ENCODE data around the gene GPR35.

The GPR35 gene

GRCh38 chr2:240642061-240642805 lies 17.0 kb downstream of the GPR35 start:
- Mint-ChIP-seq H3K9me3 (no peaks in the 10 kb centered on the region), H3K4me3 (no peak overlapping the region), H3K36me3 (ENCODE audit: low read depth) (no peaks in the 10 kb centered on the region), H3K4me1 (ENCODE audit: low read depth) (peaks cover 5% of the 10 kb centered on the region), H3K27me3 (ENCODE audit: low read depth) (peaks cover 3% of the 10 kb centered on the region), H3K27ac (no peak overlapping the region)

- H3K27me3 Mint-ChIP-seq (ENCODE audit: low read depth): peaks cover 8% of the 10 kb centered on the region
- no peak overlapping the region for H3K4me3 Mint-ChIP-seq
- H3K36me3 Mint-ChIP-seq (ENCODE audit: low read depth): no peaks in the 10 kb centered on the region
- peaks cover 5% of the 10 kb centered on the region for H3K4me1 Mint-ChIP-seq (ENCODE audit: low read depth)
- H3K27ac Mint-ChIP-seq: no peak overlapping the region
- H3K9me3 Mint-ChIP-seq: no peaks in the 10 kb centered on the region
Measured at GRCh38 chr2:240642806-240643092, 17.5 kb downstream of the GPR35 start.

GRCh38 chr2:240643093-240643810 lies 18.0 kb downstream of the GPR35 start:
- Mint-ChIP-seq H3K27ac (no peak overlapping the region), H3K36me3 (ENCODE audit: low read depth) (no peaks in the 10 kb centered on the region)

GRCh38 chr2:240643811-240644150 lies 18.5 kb downstream of the GPR35 start:
- Mint-ChIP-seq H3K36me3 (ENCODE audit: low read depth) (no peaks in the 10 kb centered on the region), H3K4me1 (ENCODE audit: low read depth) (peaks cover 5% of the 10 kb centered on the region), H3K4me3 (no peak overlapping the region), H3K27me3 (ENCODE audit: low read depth) (peaks cover 13% of the 10 kb centered on the region), H3K27ac (no peak overlapping the region), H3K9me3 (no peaks in the 10 kb centered on the region)

More at GRCh38 chr2:240643093-240643810, 18.0 kb downstream of the GPR35 start:
- Mint-ChIP-seq H3K4me3 (no peak overlapping the region), H3K4me1 (ENCODE audit: low read depth) (peaks cover 5% of the 10 kb centered on the region), H3K9me3 (no peaks in the 10 kb centered on the region), H3K27me3 (ENCODE audit: low read depth) (peaks cover 9% of the 10 kb centered on the region)

- no peak overlapping the region for H3K4me3 Mint-ChIP-seq
- peaks cover 5% of the 10 kb centered on the region for H3K4me1 Mint-ChIP-seq (ENCODE audit: low read depth)
- no peaks in the 10 kb centered on the region for H3K9me3 Mint-ChIP-seq
- no peak overlapping the region for H3K27ac Mint-ChIP-seq
- peaks cover 14% of the 10 kb centered on the region for H3K27me3 Mint-ChIP-seq (ENCODE audit: low read depth)
- H3K36me3 Mint-ChIP-seq (ENCODE audit: low read depth): no peaks in the 10 kb centered on the region
Measured at GRCh38 chr2:240644171-240644651, 18.9 kb downstream of the GPR35 start.

GRCh38 chr2:240644859-240645301 lies 19.6 kb downstream of the GPR35 start:
- Mint-ChIP-seq H3K9me3 (no peaks in the 10 kb centered on the region), H3K27me3 (ENCODE audit: low read depth) (peaks cover 19% of the 10 kb centered on the region), H3K27ac (no peak overlapping the region), H3K36me3 (ENCODE audit: low read depth) (no peaks in the 10 kb centered on the region), H3K4me3 (no peak overlapping the region), H3K4me1 (ENCODE audit: low read depth) (peaks cover 5% of the 10 kb centered on the region)

GRCh38 chr2:240645346-240645745 lies 20.1 kb downstream of the GPR35 start:
- Mint-ChIP-seq H3K36me3 (ENCODE audit: low read depth) (no peaks in the 10 kb centered on the region), H3K27me3 (ENCODE audit: low read depth) (peaks cover 19% of the 10 kb centered on the region), H3K4me1 (ENCODE audit: low read depth) (peaks cover 5% of the 10 kb centered on the region), H3K27ac (no peak overlapping the region), H3K4me3 (no peak overlapping the region), H3K9me3 (no peaks in the 10 kb centered on the region)

- no peak overlapping the region for H3K4me3 Mint-ChIP-seq
- no peak overlapping the region for H3K27ac Mint-ChIP-seq
Measured at GRCh38 chr2:240645801-240646175, 20.5 kb downstream of the GPR35 start.

GRCh38 chr2:240646176-240646899 lies 21.1 kb downstream of the GPR35 start:
- Mint-ChIP-seq H3K9me3 (no peaks in the 10 kb centered on the region), H3K36me3 (ENCODE audit: low read depth) (no peaks in the 10 kb centered on the region), H3K4me3 (no peak overlapping the region), H3K27ac (no peak overlapping the region), H3K27me3 (ENCODE audit: low read depth) (peaks cover 26% of the 10 kb centered on the region), H3K4me1 (ENCODE audit: low read depth) (peaks cover 5% of the 10 kb centered on the region)

More at GRCh38 chr2:240645801-240646175, 20.5 kb downstream of the GPR35 start:
- no peaks in the 10 kb centered on the region for H3K9me3 Mint-ChIP-seq
- H3K36me3 Mint-ChIP-seq (ENCODE audit: low read depth): no peaks in the 10 kb centered on the region
- peaks cover 5% of the 10 kb centered on the region for H3K4me1 Mint-ChIP-seq (ENCODE audit: low read depth)
- peaks cover 21% of the 10 kb centered on the region for H3K27me3 Mint-ChIP-seq (ENCODE audit: low read depth)

GRCh38 chr2:240646900-240647502 lies 21.7 kb downstream of the GPR35 start:
- Mint-ChIP-seq H3K4me3 (no peak overlapping the region), H3K27me3 (ENCODE audit: low read depth) (peaks cover 33% of the 10 kb centered on the region), H3K9me3 (no peaks in the 10 kb centered on the region), H3K27ac (no peak overlapping the region), H3K36me3 (ENCODE audit: low read depth) (no peaks in the 10 kb centered on the region), H3K4me1 (ENCODE audit: low read depth) (peaks cover 5% of the 10 kb centered on the region)

- Mint-ChIP-seq H3K4me3 (no peak overlapping the region), H3K4me1 (ENCODE audit: low read depth) (peaks cover 5% of the 10 kb centered on the region), H3K9me3 (no peaks in the 10 kb centered on the region), H3K36me3 (ENCODE audit: low read depth) (no peaks in the 10 kb centered on the region), H3K27me3 (ENCODE audit: low read depth) (peaks cover 37% of the 10 kb centered on the region), H3K27ac (no peak overlapping the region)
Measured at GRCh38 chr2:240647503-240648154, 22.3 kb downstream of the GPR35 start.

GRCh38 chr2:240648155-240648649 lies 22.9 kb downstream of the GPR35 start:
- no peak overlapping the region for H3K27ac Mint-ChIP-seq
- no peak overlapping the region for H3K4me3 Mint-ChIP-seq
- peaks cover 41% of the 10 kb centered on the region for H3K27me3 Mint-ChIP-seq (ENCODE audit: low read depth)
- H3K9me3 Mint-ChIP-seq: no peaks in the 10 kb centered on the region
- H3K4me1 Mint-ChIP-seq (ENCODE audit: low read depth): peaks cover 5% of the 10 kb centered on the region
- H3K36me3 Mint-ChIP-seq (ENCODE audit: low read depth): no peaks in the 10 kb centered on the region

- Mint-ChIP-seq H3K36me3 (ENCODE audit: low read depth) (no peaks in the 10 kb centered on the region), H3K27me3 (ENCODE audit: low read depth) (peaks cover 46% of the 10 kb centered on the region), H3K4me1 (ENCODE audit: low read depth) (peaks cover 5% of the 10 kb centered on the region), H3K27ac (no peak overlapping the region), H3K9me3 (no peaks in the 10 kb centered on the region), H3K4me3 (no peak overlapping the region)
Measured at GRCh38 chr2:240648650-240649275, 23.5 kb downstream of the GPR35 start.

Measured in T-helper 1 cell treated with Interleukin-12 subunit alpha and Interleukin-12 subunit beta and Interleukin-4 antibody, amounts not matched to agents 30 μg/mL and 1 μg/mL, for 36 hours (primary cell).